HepG2 (cell line): ENCODE measurements around the gene MYOM1. TPM values are rescaled to one million over a fixed set of nuclear protein-coding genes. Genes with fewer than 3 reads are reported as not detected.

Experiments used
- AHDC1 ChIP-seq: sonication (generic); formaldehyde crosslinking; IDR thresholded peaks from 2 replicates; pipeline ENCODE4 v1.5.1; 2020; ENCODE audit warnings: mild to moderate bottlenecking, missing genetic modification reagents, borderline replicate concordance
- BRCA1 ChIP-seq: sonication (generic); formaldehyde crosslinking; IDR thresholded peaks from 2 replicates; pipeline ENCODE4 v1.4.0; 2020; ENCODE audit warnings: missing genetic modification reagents
- FOXM1 ChIP-seq: sonication (generic); formaldehyde crosslinking; IDR thresholded peaks from 2 replicates; pipeline ENCODE4 v1.5.0; 2020; ENCODE audit warnings: missing genetic modification reagents
- HDAC6 ChIP-seq: fragments of 200-600 bp; sonication (generic); IDR thresholded peaks from 2 replicates; pipeline ENCODE4 v1.7.0; 2017; ENCODE audit warnings: mild to moderate bottlenecking, antibody characterized with exemption, low read length, low read depth
- HMG20B ChIP-seq: conservative IDR thresholded peaks from 2 replicates; pipeline ENCODE4 v1.6.1; 2016; ENCODE audit warnings: missing genetic modification reagents, missing compliant biosample characterization
- HOXA5 ChIP-seq: sonication (generic); formaldehyde crosslinking; IDR thresholded peaks from 2 replicates; pipeline ENCODE4 v1.4.0; 2020; ENCODE audit warnings: missing genetic modification reagents
- ISL2 ChIP-seq: sonication (generic); formaldehyde crosslinking; IDR thresholded peaks from 2 replicates; pipeline ENCODE4 v1.5.0; 2020; ENCODE audit warnings: missing genetic modification reagents
- JARID2 ChIP-seq: sonication (generic); formaldehyde crosslinking; IDR thresholded peaks from 2 replicates; pipeline ENCODE4 v1.8.1; 2023; ENCODE audit warnings: missing genetic modification reagents, inconsistent platforms; ENCODE audit not compliant: insufficient replicate concordance
- KLF12 ChIP-seq: sonication (generic); formaldehyde crosslinking; IDR thresholded peaks from 2 replicates; pipeline ENCODE4 v1.4.0; 2020; ENCODE audit warnings: missing genetic modification reagents, borderline replicate concordance
- NFKB2 ChIP-seq: sonication (generic); formaldehyde crosslinking; IDR thresholded peaks from 2 replicates; pipeline ENCODE4 v1.4.0; 2020; ENCODE audit warnings: missing genetic modification reagents, borderline replicate concordance
- NFYC ChIP-seq: IDR thresholded peaks from 2 replicates; pipeline ENCODE4 v1.6.1; 2016; ENCODE audit warnings: missing genetic modification reagents, missing compliant biosample characterization
- POLR2AphosphoS5 ChIP-seq: IDR thresholded peaks from 2 replicates; pipeline ENCODE4 v1.6.1; 2012; ENCODE audit warnings: low read depth, low read length
- SIX1 ChIP-seq: sonication (generic); formaldehyde crosslinking; IDR thresholded peaks from 2 replicates; pipeline ENCODE4 v1.4.0; 2020; ENCODE audit warnings: missing genetic modification reagents, borderline replicate concordance
- SMARCC2 ChIP-seq: fragments of 450-650 bp; IDR thresholded peaks from 2 replicates; pipeline ENCODE4 v1.6.1; 2017; ENCODE audit warnings: antibody characterized with exemption, mild to moderate bottlenecking
- SRSF1 ChIP-seq: fragments of 200-400 bp; formaldehyde crosslinking; optimal IDR thresholded peaks from 2 replicates; pipeline ENCODE3; 2017; ENCODE audit warnings: mild to moderate bottlenecking, low read depth, low read length, moderate library complexity
- ZNF205 ChIP-seq: IDR thresholded peaks from 2 replicates; pipeline ENCODE4 v1.6.1; 2018; ENCODE audit warnings: missing biosample characterization, missing genetic modification reagents
- ZNF253 ChIP-seq: sonication (generic); formaldehyde crosslinking; IDR thresholded peaks from 2 replicates; pipeline ENCODE4 v1.8.0; 2022; ENCODE audit warnings: mild to moderate bottlenecking, missing genetic modification reagents, borderline replicate concordance
- ZNF335 ChIP-seq: sonication (generic); formaldehyde crosslinking; IDR thresholded peaks from 2 replicates; pipeline ENCODE4 v1.4.0; 2020; ENCODE audit warnings: missing genetic modification reagents
- ZNF362 ChIP-seq: sonication (generic); formaldehyde crosslinking; IDR thresholded peaks from 2 replicates; pipeline ENCODE4 v1.4.0; 2020; ENCODE audit warnings: missing genetic modification reagents, mild to moderate bottlenecking, borderline replicate concordance
- ZNF484 ChIP-seq: sonication (generic); formaldehyde crosslinking; IDR thresholded peaks from 2 replicates; pipeline ENCODE4 v1.5.1; 2020; ENCODE audit warnings: mild to moderate bottlenecking, low read depth, missing genetic modification reagents, borderline replicate concordance
- ZNF563 ChIP-seq: sonication (generic); formaldehyde crosslinking; IDR thresholded peaks from 2 replicates; pipeline ENCODE4 v1.8.0; 2022; ENCODE audit warnings: mild to moderate bottlenecking, moderate library complexity, missing genetic modification reagents
- ZNF652 ChIP-seq: IDR thresholded peaks from 2 replicates; pipeline ENCODE4 v1.6.1; 2016; ENCODE audit warnings: low read depth, borderline replicate concordance
- polyA plus RNA-seq, 8 experiments: library from polyadenylated mRNA; depleted of rRNA in 3 of 8; stranded (reverse) in 7 of 8; unstranded in 1 of 8; fragments of >200 nt; fragmentation: Illumina TruSeq in 4 of 8; extraction: Trizol in 4 of 8; gene quantifications; 2 replicates each; pipeline versions ENCODE4 v1.2.1 to v1.2.3, GENCODE V29; 2011 to 2016; ENCODE audit warnings: low read depth in 4 of 8, missing spikeins in 1 of 8, mixed read lengths in 1 of 8; ENCODE audit not compliant: insufficient read depth in 1 of 8
- total RNA-seq, 5 experiments: library from RNA; depleted of rRNA; stranded (reverse); fragments of >200 nt; fragmentation: Illumina TruSeq; extraction: Trizol; gene quantifications; 2 replicates each; pipeline ENCODE4 v1.2.3, GENCODE V29; 2016; ENCODE audit warnings: low read depth in 1 of 5
- TF ChIP-seq, protein P1 (sequence below): sonication (generic); formaldehyde crosslinking; IDR thresholded peaks from 2 replicates; pipeline ENCODE4 v1.9.0; 2022; ENCODE audit warnings: missing genetic modification reagents, mild to moderate bottlenecking, borderline replicate concordance

Gene MYOM1
- total and polyA plus RNA-seq, 2 of the 13 experiments (the other 11 are each of a cell fraction or from before 2014, with no cell fraction given), result 0.46 to 0.98 TPM

GRCh38 chr18:3051718-3052410 lies 167.9 kb downstream of the MYOM1 start (continued):
- peak; percentile 98 for TF ChIP-seq ZNF362 (CRISPR knock-in tag)
- no peak; the same call in 1 of the 2 replicates for TF ChIP-seq SMARCC2
- no peak for TF ChIP-seq ZNF335
- peak; percentile 85 for TF ChIP-seq AHDC1 (CRISPR knock-in tag)
- peak; percentile 91 for TF ChIP-seq HMG20B (CRISPR knock-in tag)
- no peak for TF ChIP-seq ZNF563
- peak; percentile 56; the same call in 1 of the 2 replicates for TF ChIP-seq ZNF205 (CRISPR knock-in tag)
- TF ChIP-seq ISL2 (CRISPR knock-in tag), result peak; percentile 93
- TF ChIP-seq NFKB2 (CRISPR knock-in tag), result no peak
- no peak for TF ChIP-seq SRSF1
- no peak for TF ChIP-seq JARID2 (CRISPR knock-in tag)
- 0 out of 2 replicates have a peak, but pooled peaks have one; percentile 20 for TF ChIP-seq HOXA5 (CRISPR knock-in tag)
- peak; percentile 38; the same call in 1 of the 2 replicates for TF ChIP-seq ZNF652
- TF ChIP-seq, protein P1, sequence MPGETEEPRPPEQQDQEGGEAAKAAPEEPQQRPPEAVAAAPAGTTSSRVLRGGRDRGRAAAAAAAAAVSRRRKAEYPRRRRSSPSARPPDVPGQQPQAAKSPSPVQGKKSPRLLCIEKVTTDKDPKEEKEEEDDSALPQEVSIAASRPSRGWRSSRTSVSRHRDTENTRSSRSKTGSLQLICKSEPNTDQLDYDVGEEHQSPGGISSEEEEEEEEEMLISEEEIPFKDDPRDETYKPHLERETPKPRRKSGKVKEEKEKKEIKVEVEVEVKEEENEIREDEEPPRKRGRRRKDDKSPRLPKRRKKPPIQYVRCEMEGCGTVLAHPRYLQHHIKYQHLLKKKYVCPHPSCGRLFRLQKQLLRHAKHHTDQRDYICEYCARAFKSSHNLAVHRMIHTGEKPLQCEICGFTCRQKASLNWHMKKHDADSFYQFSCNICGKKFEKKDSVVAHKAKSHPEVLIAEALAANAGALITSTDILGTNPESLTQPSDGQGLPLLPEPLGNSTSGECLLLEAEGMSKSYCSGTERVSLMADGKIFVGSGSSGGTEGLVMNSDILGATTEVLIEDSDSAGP (CRISPR knock-in tag), result peak; percentile 50; the same call in 1 of the 2 replicates
- no peak for TF ChIP-seq BRCA1 (CRISPR knock-in tag)
- TF ChIP-seq ZNF253, result no peak
- no peak for TF ChIP-seq FOXM1 (CRISPR knock-in tag)
- no peak for TF ChIP-seq HDAC6
- TF ChIP-seq POLR2AphosphoS5, result no peak
- TF ChIP-seq SIX1, result peak; percentile 72; the same call in 1 of the 2 replicates
- peak; percentile 35; the same call in 1 of the 2 replicates for TF ChIP-seq NFYC (CRISPR knock-in tag)
- no peak for TF ChIP-seq KLF12 (CRISPR knock-in tag)
- TF ChIP-seq ZNF484 (CRISPR knock-in tag), result no peak
